NCI-H446 treated with DMSO at 0.1 percent for 48 hours (cell line): ENCODE results near the gene SMIM22.

ENCODE experiments used
- DNase-seq: peaks from one replicate; lab custom pipeline; 2025; lab: John Stamatoyannopoulos, UW

SMIM22 gene

GRCh38 chr16:4795181-4795827 is at the start of gene SMIM22:
TSS of gene SMIM22 (plus strand) at chr16:4795369. CDS start at chr16:4795735, 366 bp downstream.
- DNase-seq: no peak

GRCh38 chr16:4746215-4746614 is 49.0 kb upstream of the SMIM22 start:
- no peak for DNase-seq

- DNase-seq: no peak
Observed at GRCh38 chr16:4746991-4747574, 48.1 kb upstream of the SMIM22 start.

- no peak for DNase-seq
Observed at GRCh38 chr16:4747906-4748681, 47.1 kb upstream of the SMIM22 start.

GRCh38 chr16:4748682-4749411 is 46.3 kb upstream of the SMIM22 start:
- no peak for DNase-seq

GRCh38 chr16:4749700-4750257 is 45.4 kb upstream of the SMIM22 start:
- no peak for DNase-seq

- DNase-seq: no peak
Observed at GRCh38 chr16:4750896-4751295, 44.3 kb upstream of the SMIM22 start.

- no peak for DNase-seq
Observed at GRCh38 chr16:4752351-4753100, 42.6 kb upstream of the SMIM22 start.

GRCh38 chr16:4753227-4753626 is 41.9 kb upstream of the SMIM22 start:
- DNase-seq: no peak

GRCh38 chr16:4754865-4755264 is 40.3 kb upstream of the SMIM22 start:
- no peak for DNase-seq

- no peak for DNase-seq
Observed at GRCh38 chr16:4755687-4756086, 39.5 kb upstream of the SMIM22 start.

GRCh38 chr16:4760221-4760910 is 34.8 kb upstream of the SMIM22 start:
- DNase-seq: no peak

GRCh38 chr16:4762205-4762604 is 33.0 kb upstream of the SMIM22 start:
- no peak for DNase-seq

GRCh38 chr16:4763791-4764190 is 31.4 kb upstream of the SMIM22 start:
- no peak for DNase-seq

- no peak for DNase-seq
Observed at GRCh38 chr16:4765511-4766474, 29.4 kb upstream of the SMIM22 start.

- peak; percentile 85 for DNase-seq
Observed at GRCh38 chr16:4766875-4767628, 28.1 kb upstream of the SMIM22 start, which contains the start of gene ZNF500. TSS of gene ZNF500 (minus strand) at chr16:4767162. CDS start at chr16:4765978, 1,184 bp downstream.

GRCh38 chr16:4767872-4768548 is 27.2 kb upstream of the SMIM22 start:
- no peak for DNase-seq
